D721Med (cell line): ENCODE measurements around the gene NRG3.

Experiments
- DNase-seq: peaks from one replicate; pipeline ENCODE4 v3.0.0; 2011; ENCODE audit warnings: low spot score; ENCODE audit not compliant: insufficient read length
- FAIRE-seq: peaks from 2 replicates; lab custom pipeline; 2011; peaks lifted over from hg19 to GRCh38; lab: Jason Lieb, UNC
- CTCF ChIP-seq: IDR thresholded peaks from 2 replicates; pipeline ENCODE4 v1.5.1; 2012; ENCODE audit warnings: mild to moderate bottlenecking, control low read depth; ENCODE audit not compliant: insufficient read depth; ENCODE audit errors: missing control alignments

Gene NRG3

GRCh38 chr10:82267960-82268359 is 393.0 kb downstream of the NRG3 start:
- DNase-seq = no peak
- no peak for TF ChIP-seq CTCF
- no peak for FAIRE-seq

GRCh38 chr10:82277591-82277990 is 402.6 kb downstream of the NRG3 start:
- DNase-seq (no peak), FAIRE-seq (no peak)
- TF ChIP-seq CTCF = no peak

GRCh38 chr10:82278401-82279182 is 403.6 kb downstream of the NRG3 start:
- FAIRE-seq (no peak), DNase-seq (no peak)
- TF ChIP-seq CTCF = no peak

- no peak for FAIRE-seq
- no peak for TF ChIP-seq CTCF
- DNase-seq = no peak
These were observed 407.9 kb downstream of the NRG3 start for GRCh38 chr10:82282782-82283456.

DNA sequence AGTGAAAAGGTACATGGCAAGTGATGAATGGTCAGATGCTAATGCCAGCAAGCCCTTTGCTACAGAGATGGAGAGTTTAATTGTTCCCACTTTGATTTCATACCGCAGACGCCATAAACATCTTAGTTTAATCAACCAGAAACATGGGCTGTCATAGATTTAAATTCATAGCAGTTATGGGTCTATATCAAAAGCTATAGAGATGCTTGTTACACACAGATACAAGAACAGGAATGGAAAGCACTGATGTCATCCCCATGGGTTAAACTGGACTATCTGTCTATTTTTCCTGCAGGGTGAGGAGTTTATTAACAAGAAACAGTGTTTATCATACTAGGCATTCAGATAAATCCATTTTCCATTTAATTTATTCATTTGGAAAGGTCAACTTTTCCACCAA is 409.2 kb downstream of the NRG3 start:
- no peak for DNase-seq
- no peak for TF ChIP-seq CTCF
- FAIRE-seq = no peak

- no peak for DNase-seq
- no peak for FAIRE-seq
These were observed 413.5 kb downstream of the NRG3 start for GRCh38 chr10:82288461-82288881.

More at GRCh38 chr10:82288461-82288881, 413.5 kb downstream of the NRG3 start:
- TF ChIP-seq CTCF = no peak
